Measurements from ENCODE around the gene CACNG5.
"Not testable (repeated sequence)": the region's sequence is repeated elsewhere in the genome, so short reads cannot be mapped to it uniquely, and the experiment has no call there.

Gene CACNG5

DNA sequence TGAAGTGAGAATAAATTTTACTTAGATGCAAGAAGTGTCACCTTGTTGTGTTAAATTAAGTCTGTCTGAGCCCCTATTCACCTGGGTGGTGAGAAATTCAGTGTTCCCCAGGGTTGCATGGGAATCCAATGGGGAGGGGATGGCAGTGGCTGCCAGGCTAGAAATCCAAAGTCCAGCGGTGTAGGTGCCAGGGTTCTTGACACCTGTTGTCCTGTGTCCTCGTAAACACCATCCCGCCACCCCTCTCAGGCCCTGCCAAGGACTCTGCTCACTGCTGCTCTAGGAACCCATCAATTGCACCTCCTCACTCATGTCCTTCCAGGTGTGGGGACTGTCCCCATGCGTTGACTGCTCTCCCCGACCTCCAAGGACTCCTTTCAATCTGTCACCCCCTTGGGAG lies 58.9 kb downstream of the CACNG5 start:
- Histone ChIP-seq H3K4me3 (ENCODE audit: low read length) (no peak overlapping the region), H3K27me3 (ENCODE audit: control insufficient read depth, insufficient read depth, low read length) (peaks cover 70% of the 10 kb centered on the region), H3K9ac (ENCODE audit: low read depth, low read length) (no peak overlapping the region), H3K36me3 (ENCODE audit: insufficient read depth, low read length) (no peaks in the 10 kb centered on the region), H3K4me1 (ENCODE audit: control insufficient read depth, insufficient read depth, low read length) (no peaks in the 10 kb centered on the region), H3K9me3 (replicated peaks; ENCODE audit: low read length) (no peaks in the 10 kb centered on the region), H3K4me2 (ENCODE audit: low read length) (no peak overlapping the region)

DNA sequence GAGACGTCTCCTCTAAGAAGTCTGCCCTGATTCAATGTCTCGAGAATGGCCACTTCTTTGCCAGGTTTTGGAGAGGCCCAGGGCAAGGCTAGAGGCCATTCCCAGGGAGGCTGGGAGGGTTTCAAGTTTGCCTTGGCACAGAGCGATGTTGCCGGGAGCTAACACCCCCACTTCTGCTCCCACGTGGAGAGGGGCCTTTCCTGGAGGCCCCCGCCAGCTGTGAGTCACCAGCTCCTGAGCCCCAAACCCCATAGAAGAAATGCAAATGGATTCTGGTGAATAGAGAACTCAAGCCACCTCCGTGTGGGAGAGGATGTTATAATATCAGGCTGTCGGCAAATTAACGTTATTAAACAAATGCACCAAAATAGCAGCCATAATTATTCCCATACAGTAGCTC lies 62.2 kb downstream of the CACNG5 start:
- H3K27me3 ChIP-seq (ENCODE audit: control insufficient read depth, insufficient read depth, low read length): peaks cover 67% of the 10 kb centered on the region
- no peaks in the 10 kb centered on the region for H3K4me1 ChIP-seq (ENCODE audit: control insufficient read depth, insufficient read depth, low read length)
- H3K9ac ChIP-seq (ENCODE audit: low read depth, low read length): no peak overlapping the region
- H3K36me3 ChIP-seq (ENCODE audit: insufficient read depth, low read length): no peaks in the 10 kb centered on the region
- H3K4me2 ChIP-seq (ENCODE audit: low read length): no peak overlapping the region
- no peaks in the 10 kb centered on the region for H3K9me3 ChIP-seq (replicated peaks; ENCODE audit: low read length)
- no peak overlapping the region for H3K4me3 ChIP-seq (ENCODE audit: low read length)

DNA sequence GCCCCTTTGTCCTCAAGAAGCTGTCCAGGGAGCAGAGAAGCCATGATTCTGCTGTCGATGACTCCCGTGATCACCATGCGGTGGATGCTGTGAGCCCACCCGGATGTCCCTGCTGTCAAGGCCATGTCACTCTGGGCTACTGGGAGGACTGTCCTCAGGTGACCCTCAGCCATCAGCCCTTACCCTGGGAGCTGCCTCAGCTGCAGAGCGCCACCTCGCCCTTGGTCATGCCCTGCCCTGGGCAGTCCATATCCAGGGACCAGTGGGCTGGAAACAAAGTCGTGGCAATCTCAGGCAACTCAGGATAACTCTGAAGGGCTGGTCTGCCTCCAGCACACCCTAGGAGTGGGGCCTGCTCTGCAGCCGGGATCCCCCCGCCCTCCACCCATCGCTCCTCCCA lies 63.6 kb downstream of the CACNG5 start:
- H3K36me3 ChIP-seq (ENCODE audit: insufficient read depth, low read length): no peaks in the 10 kb centered on the region
- H3K27me3 ChIP-seq (ENCODE audit: control insufficient read depth, insufficient read depth, low read length): peaks cover 62% of the 10 kb centered on the region
- H3K4me2 ChIP-seq (ENCODE audit: low read length): no peak overlapping the region
- H3K4me1 ChIP-seq (ENCODE audit: control insufficient read depth, insufficient read depth, low read length): no peaks in the 10 kb centered on the region
- H3K9ac ChIP-seq (ENCODE audit: low read depth, low read length): no peak overlapping the region
- H3K9me3 ChIP-seq (replicated peaks; ENCODE audit: low read length): no peaks in the 10 kb centered on the region
- H3K4me3 ChIP-seq (ENCODE audit: low read length): no peak overlapping the region

DNA sequence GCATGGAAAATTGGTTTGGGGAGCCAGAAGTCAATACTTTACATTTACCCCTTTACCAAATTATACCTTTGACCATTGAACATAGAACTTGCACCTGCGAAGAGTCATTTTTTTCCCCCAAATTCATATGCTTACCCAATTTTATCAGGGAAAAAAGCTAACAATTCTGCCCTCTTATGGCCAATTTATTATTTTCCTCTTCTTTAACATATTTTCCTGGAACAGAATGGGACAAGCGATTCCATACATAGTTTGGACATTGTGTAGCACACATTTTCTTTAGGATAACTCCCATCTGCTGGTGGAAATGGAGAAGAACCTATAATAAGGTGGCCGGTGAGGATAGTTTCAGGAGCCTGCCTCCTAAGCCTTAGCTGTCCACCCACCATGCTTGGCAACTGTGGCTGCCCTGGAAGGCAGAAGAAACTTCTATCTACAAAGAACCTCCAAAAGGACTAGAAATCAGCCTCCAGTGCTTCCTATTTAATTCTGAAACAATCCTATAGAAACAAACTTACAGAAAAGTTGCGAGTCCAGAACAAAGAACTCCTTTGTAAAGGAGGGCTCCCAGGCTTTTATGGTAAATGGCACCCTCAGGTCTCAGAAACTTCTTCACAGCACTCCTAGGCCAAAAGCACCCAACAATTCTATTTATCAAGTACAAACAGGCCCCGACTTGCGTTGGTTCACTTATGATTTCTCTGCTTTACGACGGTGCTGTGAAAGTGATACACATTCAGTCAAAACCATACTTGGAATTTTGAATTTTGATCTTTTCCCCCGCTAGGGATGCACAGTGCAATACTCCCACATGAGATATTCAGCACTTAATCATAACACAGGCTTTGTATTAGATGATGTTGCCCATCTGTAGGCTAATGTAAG lies 65.5 kb downstream of the CACNG5 start:
- no peaks in the 10 kb centered on the region for H3K9me3 ChIP-seq (replicated peaks; ENCODE audit: low read length)
- peaks cover 9% of the 10 kb centered on the region for H3K4me1 ChIP-seq (ENCODE audit: control insufficient read depth, insufficient read depth, low read length)
- H3K4me3 ChIP-seq (ENCODE audit: low read length): no peak overlapping the region
- no peak overlapping the region for H3K4me2 ChIP-seq (ENCODE audit: low read length)
- H3K9ac ChIP-seq (ENCODE audit: low read depth, low read length): no peak overlapping the region
- H3K27me3 ChIP-seq (ENCODE audit: control insufficient read depth, insufficient read depth, low read length): peaks cover 59% of the 10 kb centered on the region
- no peaks in the 10 kb centered on the region for H3K36me3 ChIP-seq (ENCODE audit: insufficient read depth, low read length)

DNA sequence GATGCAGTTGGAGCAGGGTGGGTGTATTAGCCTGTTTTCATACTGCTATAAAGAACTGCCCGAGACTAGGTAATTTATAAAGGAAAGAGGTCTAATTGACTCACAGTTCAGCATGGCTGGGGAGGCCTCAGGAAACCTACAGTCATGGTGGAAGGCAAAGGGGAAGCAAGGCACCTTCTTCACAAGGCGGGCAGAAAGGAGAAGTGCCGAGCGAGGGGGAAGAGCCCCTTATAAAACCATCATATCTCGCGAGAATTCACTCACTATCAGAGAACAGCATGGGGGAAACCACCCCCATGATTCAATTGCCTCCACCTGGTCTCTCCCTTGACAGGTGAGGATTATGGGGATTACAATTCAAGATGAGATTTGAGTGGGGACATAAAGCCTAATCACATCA lies 68.4 kb downstream of the CACNG5 start:
- not testable (repeated sequence) for H3K9me3 ChIP-seq (replicated peaks; ENCODE audit: low read length); H3K4me2 ChIP-seq (ENCODE audit: low read length); H3K9ac ChIP-seq (ENCODE audit: low read depth, low read length); H3K4me3 ChIP-seq (ENCODE audit: low read length); H3K36me3 ChIP-seq (ENCODE audit: insufficient read depth, low read length)
- Histone ChIP-seq H3K4me1 (ENCODE audit: control insufficient read depth, insufficient read depth, low read length) (peaks cover 12% of the 10 kb centered on the region), H3K27me3 (ENCODE audit: control insufficient read depth, insufficient read depth, low read length) (peaks cover 42% of the 10 kb centered on the region)

DNA sequence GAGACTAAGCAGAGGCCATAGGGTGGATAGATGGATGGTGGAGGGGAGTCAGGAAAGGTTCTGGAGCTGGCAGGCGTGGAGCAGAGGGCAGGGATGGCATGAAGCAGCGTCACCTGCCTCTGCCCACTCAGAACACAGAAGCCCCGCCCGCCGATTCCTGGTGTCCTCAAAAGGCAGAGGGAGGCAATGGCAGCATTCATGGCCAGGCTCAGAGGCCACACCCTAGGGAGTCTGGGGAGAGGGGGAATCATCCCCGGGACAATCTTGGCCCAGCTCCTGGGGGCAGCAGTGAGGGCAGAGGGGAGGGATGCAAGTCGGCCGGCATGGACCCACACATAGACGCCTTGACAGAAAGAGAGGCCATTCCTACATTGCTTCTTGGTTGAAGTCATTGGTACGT lies 68.9 kb downstream of the CACNG5 start:
- H3K4me3 ChIP-seq (ENCODE audit: low read length): no peak overlapping the region
- H3K36me3 ChIP-seq (ENCODE audit: insufficient read depth, low read length): no peaks in the 10 kb centered on the region
- H3K9ac ChIP-seq (ENCODE audit: low read depth, low read length): no peak overlapping the region
- peaks cover 12% of the 10 kb centered on the region for H3K4me1 ChIP-seq (ENCODE audit: control insufficient read depth, insufficient read depth, low read length)
- H3K9me3 ChIP-seq (replicated peaks; ENCODE audit: low read length): no peaks in the 10 kb centered on the region
- peaks cover 45% of the 10 kb centered on the region for H3K27me3 ChIP-seq (ENCODE audit: control insufficient read depth, insufficient read depth, low read length)
- H3K4me2 ChIP-seq (ENCODE audit: low read length): no peak overlapping the region

DNA sequence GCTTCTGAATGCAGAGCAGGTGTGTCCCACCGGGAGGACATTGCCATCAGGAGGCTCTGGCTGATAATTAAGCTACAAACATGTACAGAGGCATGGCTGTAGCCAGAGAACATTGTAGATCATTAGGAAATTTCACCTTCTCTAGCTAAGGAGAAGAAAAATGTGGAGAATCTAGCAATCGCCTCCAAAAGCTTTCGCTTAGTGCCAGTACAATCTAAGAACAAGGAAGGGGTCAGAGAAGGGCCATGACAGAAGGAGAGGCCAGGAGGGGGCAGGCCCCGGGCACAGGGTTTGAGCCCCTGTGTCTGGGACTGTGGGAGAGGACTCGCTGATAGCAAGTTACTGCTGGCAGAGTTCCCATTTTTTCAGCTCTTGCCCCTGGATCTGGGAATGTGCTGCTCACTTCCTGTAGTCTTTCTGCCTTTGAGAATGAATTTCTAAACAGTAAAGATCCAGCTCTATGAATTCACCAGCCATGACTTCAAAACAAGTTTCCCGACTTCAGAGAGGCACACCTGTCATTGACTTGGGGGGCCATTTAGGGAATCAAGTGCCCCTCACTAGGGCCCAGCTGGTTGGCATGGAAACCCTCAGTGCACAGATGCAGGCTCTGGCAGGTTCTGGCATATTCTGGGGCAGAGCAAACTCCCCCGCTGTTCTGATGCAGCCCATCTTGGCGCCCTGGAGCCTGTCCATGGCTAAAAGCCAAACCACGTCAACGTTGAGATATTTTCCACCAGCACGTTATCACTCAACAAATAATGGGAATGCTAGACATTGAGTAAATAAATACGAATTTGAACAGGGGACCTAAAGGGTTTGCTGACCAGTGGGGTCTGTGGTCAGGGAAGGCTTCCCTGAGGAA lies 70.1 kb downstream of the CACNG5 start:
- Histone ChIP-seq H3K9me3 (replicated peaks; ENCODE audit: low read length) (no peaks in the 10 kb centered on the region), H3K9ac (ENCODE audit: low read depth, low read length) (no peak overlapping the region), H3K36me3 (ENCODE audit: insufficient read depth, low read length) (no peaks in the 10 kb centered on the region), H3K4me1 (ENCODE audit: control insufficient read depth, insufficient read depth, low read length) (peaks cover 12% of the 10 kb centered on the region), H3K4me3 (ENCODE audit: low read length) (no peak overlapping the region), H3K27me3 (ENCODE audit: control insufficient read depth, insufficient read depth, low read length) (peaks cover 45% of the 10 kb centered on the region), H3K4me2 (ENCODE audit: low read length) (peak overlapping the region; percentile 32)

DNA sequence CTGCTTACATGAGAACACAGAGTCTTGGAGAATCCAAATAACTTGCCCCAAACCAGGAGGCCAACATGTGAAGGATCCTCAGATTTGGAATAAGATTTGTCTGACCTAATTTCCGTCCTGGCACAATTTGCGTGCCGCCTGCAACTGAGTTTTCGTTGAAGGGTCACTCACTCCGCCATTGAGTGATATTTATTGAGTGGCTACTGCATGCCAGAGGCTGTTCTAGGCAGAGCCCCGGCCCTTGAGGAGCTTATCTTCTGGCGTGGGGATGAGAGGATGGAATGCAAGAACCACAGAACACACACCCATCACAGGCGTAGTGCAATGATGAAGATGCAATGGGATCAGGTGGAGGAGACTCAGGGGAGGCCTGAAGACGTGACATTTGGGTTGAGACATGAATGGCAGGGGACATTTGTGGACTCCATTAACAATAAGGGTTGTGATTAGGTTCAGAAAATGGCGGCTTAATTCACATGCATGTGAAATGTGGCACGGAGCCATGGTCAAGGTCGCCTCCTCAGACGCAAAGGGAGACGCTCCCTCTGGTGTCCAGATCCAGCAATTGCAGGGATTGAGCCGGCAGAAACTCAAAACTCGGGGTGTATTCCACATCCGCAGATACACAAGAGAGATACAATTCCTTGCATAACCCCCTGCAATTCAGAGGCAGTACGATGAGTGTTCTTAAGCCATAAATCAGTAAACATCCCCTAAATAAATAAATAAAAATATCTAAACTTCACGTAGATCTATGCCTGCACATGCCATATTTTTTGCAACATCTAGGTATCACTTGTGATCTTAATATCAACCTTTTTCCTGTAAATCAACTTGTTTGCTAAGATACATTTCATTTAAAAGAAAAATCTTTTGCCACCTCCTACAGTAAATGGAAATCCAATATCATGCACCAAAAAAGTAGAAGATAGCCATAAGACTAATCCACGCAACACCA lies 71.7 kb downstream of the CACNG5 start:
- H3K4me1 ChIP-seq (ENCODE audit: control insufficient read depth, insufficient read depth, low read length): peaks cover 12% of the 10 kb centered on the region
- no peak overlapping the region for H3K4me3 ChIP-seq (ENCODE audit: low read length)
- peaks cover 49% of the 10 kb centered on the region for H3K27me3 ChIP-seq (ENCODE audit: control insufficient read depth, insufficient read depth, low read length)
- no peak overlapping the region for H3K4me2 ChIP-seq (ENCODE audit: low read length)
- H3K9ac ChIP-seq (ENCODE audit: low read depth, low read length): no peak overlapping the region
- no peaks in the 10 kb centered on the region for H3K9me3 ChIP-seq (replicated peaks; ENCODE audit: low read length)
- no peaks in the 10 kb centered on the region for H3K36me3 ChIP-seq (ENCODE audit: insufficient read depth, low read length)

DNA sequence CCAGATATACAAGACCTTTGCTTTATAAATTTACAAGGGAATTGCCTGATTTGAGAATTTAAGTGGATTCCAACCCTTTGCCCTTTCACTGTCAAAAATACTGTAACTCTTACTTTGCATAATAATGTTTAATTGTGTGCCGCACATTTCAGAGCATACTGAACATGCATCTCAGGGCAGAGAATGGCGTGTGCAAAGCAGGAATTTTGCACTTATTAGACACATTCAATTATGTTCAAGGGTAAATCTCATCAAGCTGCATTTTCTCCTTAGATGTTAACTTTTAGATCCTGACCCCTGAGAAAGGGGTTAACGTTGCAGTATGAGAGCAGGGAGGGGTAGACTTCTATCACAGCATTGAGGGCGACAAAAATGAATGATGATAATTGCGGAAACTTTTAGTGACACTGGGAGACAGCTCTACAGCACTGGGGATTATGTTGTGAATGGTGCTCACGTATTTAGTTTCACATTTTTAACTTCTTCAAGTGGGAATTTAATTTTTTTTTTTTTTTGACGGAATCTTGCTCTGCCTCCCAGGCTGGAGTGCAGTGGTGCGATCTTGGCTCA lies 75.0 kb downstream of the CACNG5 start:
- Histone ChIP-seq H3K4me2 (ENCODE audit: low read length) (no peak overlapping the region), H3K36me3 (ENCODE audit: insufficient read depth, low read length) (no peaks in the 10 kb centered on the region), H3K27me3 (ENCODE audit: control insufficient read depth, insufficient read depth, low read length) (peaks cover 48% of the 10 kb centered on the region), H3K4me3 (ENCODE audit: low read length) (no peak overlapping the region), H3K9me3 (replicated peaks; ENCODE audit: low read length) (no peaks in the 10 kb centered on the region), H3K9ac (ENCODE audit: low read depth, low read length) (no peak overlapping the region), H3K4me1 (ENCODE audit: control insufficient read depth, insufficient read depth, low read length) (peaks cover 8% of the 10 kb centered on the region)

DNA sequence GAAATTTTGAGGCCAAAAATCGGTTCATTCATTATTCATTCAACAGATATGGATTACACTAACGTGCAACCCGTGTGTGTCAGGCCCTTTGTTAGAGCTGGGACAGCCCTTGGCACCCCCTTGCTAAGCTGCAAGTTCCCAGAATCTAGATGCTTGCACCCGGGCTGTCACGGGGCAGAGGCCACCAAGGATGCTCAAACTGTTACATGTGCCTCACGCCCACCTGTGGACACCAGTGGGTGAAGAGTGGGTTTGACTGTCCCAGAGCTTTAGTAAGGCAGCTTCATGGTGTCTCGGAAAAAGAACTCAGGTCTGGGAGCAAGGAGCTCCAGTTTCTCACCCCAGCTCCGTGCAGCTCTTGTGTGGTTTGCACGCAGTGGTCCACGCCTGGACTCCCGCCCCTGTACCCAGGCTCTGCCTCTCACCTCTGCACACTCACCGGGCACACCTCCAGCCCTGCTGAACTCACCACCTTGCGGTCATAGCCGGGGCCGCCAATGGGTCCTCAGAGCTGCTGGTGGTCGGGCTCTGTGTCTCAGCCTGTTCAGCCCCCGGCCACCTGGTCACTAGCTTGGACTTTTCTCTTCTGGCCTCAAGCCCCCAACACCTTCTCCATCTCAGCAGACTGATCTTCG lies 75.9 kb downstream of the CACNG5 start:
- H3K27me3 ChIP-seq (ENCODE audit: control insufficient read depth, insufficient read depth, low read length): peaks cover 48% of the 10 kb centered on the region
- H3K4me1 ChIP-seq (ENCODE audit: control insufficient read depth, insufficient read depth, low read length): no peaks in the 10 kb centered on the region
- H3K4me3 ChIP-seq (ENCODE audit: low read length): no peak overlapping the region
- no peaks in the 10 kb centered on the region for H3K36me3 ChIP-seq (ENCODE audit: insufficient read depth, low read length)
- no peaks in the 10 kb centered on the region for H3K9me3 ChIP-seq (replicated peaks; ENCODE audit: low read length)
- H3K9ac ChIP-seq (ENCODE audit: low read depth, low read length): no peak overlapping the region
- H3K4me2 ChIP-seq (ENCODE audit: low read length): no peak overlapping the region

Data from skeletal muscle satellite cell (primary cell).